ENCODE results near the gene KDM2A.

Gene KDM2A

DNA sequence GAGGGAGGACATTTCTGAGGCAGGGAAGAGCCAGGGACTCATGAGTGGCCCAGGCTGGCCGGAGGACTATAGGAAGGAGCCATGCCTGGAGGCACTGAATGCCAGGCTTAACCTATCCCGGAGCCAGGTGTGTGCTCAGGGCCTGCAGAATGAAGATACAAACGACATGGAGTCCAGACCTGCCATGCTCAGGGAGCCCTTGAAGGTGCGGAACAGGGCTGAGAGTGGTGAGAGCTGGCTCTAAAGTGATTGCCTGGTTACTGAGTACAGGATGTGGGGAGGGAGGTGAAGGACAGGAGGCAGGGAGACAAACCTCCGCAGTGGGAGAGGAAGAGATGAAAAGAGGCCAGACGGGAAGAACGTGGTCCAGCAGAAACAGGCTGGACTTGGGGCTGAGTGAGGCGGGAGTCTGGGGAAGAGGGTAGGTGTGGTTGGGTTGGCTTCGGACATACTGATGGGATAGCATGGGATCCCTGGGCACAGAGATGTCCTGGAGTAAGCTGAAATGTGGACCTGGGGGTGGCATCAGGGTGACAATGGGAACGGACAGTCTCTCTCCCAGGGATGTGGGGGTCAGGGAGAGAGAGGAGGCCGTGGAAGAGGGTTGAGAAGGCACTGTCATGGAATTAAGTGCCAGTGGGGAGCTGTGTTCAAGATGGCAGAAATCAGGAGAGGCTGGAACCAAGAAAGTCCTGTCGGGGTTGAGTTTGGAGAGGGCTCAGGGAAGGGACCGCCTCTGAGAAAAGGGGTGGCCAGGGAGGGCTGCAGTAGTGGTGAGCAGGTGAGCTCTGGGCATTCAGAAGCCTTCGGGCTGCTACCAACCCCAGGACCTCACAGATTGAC, 168.5 kb downstream of the KDM2A start:
- DNase-seq: no peak

DNA sequence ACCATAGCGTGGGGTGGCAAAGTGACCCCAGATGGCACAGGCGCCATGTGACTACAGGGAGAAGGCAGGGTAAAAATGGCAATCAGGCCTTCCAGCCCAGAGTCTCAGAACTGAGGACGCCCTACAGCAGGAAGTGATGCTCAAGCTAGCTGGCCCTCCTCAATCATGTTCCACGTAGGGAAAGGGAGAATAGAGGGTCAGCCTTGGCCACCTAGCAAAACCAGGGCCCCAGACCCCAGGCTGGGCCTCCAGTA, 169.1 kb downstream of the KDM2A start:
- DNase-seq: no peak

DNA sequence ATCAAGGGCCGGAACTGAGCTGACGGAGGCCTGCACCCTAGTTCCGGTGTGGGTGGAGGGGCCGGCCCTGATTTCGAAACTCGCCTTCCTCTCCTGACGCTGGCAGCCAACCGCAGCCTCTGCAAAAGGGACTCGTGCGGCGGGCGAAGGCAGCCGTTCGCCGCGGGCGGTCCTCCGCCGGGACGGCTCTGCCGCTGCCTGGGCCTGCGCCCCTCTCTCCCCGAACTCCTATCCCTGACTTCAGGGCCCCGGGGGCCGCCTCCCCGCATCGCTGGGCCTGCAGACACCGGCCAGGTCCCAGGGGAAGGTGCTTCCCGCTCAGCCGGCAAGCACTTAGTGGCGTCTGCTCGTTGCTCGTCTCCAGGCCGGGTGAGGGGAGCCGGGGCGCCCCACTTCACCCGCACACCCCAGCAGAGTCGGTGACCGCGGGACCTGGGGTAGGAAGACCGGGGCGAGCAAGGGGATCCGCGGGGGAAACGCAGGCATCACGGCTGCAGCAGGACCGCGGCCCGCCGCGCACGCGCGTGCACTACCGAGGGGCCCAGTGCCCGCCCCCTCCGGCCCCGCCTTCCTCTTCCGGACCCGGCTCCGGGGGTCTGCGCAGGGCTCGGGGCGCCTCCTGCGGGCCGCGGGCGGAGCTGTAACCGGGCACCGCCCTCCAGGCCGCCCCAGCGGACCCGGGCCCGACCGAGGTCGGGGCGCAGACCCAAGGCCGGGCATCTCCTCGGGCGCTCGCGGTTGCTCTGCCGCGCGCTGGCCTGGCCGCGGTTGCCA, 169.6 kb downstream of the KDM2A start:
- DNase-seq: peak; percentile 95

DNA sequence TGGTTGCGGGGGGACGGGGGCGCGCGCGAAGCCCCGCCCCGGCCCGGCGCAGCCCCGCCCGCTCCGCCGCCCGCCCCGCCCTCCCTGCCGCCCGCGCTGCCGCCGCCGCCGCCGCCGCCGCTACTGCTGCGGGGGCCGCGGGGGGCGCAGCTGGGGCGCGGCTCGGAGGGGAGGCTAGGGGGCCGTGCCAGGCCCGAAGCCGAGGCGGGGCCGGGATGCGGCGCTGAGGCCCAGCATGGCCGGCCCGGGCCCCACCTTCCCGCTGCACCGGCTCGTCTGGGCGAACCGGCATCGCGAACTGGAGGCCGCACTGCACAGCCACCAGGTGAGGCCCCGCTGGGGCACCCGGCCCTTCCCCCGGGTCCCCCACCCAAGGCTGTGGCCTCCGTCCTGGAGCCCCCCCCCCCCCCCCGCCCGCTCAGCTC, 170.2 kb downstream of the KDM2A start, which contains the start of gene ANKRD13D:
ANKRD13D (plus strand) TSS at position 78 of the 425 bp plus-strand sequence; CDS start at position 236, 158 bp downstream.
- no peak for DNase-seq

DNA sequence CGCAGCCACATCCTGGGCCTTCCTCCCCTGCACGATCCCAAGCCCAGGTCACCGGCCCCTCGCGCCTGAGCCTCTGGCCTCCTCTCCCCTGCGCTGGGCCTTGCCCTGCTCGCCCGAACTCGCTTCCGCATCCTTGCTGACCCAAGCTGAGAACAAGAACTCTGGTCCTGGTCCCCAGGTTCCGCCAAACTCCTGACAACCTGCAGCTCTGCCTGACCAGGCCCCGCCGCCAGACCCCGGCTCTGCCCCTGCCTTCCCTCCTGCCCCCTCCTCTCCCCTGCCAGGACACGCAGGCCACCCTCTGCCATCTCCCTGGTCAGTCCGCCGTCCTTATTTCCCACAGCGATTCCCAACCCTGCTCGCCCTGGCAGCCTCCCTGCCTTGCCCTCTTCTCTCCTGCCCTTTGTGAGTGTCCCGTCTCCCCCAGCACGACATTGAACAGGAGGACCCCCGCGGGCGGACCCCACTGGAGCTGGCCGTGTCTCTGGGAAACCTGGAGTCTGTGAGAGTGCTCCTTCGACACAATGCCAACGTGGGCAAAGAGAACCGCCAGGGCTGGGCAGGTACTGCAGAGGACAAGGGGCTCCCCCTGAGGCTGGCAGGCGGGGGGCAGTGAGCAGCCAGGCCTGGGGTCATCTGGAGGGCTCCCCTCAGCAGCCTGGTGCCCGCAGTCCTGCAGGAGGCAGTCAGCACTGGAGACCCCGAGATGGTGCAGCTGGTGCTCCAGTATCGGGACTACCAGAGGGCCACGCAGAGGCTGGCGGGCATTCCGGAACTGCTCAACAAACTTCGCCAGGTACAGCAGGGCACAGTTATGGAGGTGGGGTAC, 170.8 kb downstream of the KDM2A start:
- no peak for DNase-seq

DNA sequence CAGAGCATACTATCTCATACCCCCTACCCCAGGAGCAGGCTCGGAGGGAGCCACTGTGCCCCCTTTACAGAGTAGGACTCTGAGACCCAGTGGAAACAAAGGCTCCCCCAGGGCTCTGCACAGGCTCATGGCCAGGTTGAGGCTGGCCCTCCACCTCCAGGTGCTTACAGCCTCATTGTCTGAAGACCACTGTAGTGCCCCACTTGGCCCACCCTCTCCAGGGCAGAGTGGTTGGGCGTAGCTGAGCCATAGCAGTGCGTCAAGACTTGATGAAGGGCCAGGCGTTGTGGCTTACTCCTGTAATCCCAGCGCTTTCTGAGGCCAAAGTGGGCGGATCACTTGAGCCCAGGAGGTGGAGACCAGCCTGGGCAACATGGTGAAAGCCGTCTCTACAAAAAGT, 171.7 kb downstream of the KDM2A start:
- no peak for DNase-seq

DNA sequence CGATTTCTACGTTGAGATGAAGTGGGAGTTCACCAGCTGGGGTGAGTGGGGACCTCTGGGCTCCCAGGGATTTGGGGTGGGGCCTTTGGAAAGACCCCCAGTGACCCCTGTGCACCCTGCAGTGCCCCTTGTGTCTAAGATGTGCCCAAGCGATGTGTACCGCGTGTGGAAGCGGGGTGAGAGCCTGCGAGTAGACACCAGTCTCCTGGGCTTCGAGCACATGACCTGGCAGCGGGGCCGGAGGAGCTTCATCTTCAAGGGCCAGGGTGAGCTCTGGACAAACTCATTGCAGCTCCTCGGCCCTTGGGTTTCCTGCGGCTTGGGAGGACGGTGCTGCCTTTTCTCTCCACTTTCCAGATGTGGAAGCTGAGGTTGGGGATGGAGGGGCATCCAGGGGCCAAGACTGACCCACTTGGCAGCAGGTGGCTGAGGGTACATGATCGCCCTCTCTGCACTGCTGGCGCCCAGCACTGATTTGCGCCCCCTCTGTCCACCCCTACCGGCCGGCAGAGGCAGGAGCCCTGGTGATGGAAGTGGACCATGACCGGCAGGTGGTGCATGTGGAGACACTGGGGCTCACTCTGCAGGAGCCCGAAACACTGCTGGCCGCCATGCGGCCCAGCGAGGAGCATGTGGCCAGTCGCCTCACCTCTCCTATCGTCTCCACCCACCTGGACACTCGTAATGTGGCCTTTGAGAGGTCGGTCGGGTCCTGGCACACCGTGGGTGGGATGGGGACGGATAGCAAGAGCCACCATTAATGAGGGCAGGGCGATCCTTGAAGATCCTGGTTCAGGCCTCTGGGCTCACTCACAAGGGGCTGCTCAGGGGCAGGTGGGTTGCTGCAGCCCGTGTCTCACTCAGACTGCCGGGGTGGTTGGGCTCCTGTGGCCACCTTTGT, 172.7 kb downstream of the KDM2A start:
- DNase-seq: no peak

DNA sequence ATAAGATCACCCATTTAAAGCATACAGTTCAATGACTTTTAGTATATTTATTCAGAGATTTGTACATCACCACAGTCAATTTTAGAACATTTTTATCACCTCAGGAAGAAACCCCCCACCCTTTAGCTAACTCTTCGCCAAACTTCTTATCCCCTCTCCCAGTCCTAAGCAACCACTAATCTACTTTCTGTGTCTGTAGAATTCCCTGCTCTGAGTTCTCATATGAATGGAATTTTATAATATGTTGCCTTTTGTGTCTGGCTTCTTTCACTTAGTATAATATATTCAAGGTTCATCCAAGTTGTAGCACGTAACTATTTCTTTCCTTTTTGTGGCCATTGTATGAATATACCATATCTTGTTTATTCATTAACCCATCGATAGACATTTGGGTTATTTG, 173.6 kb downstream of the KDM2A start:
- DNase-seq: no peak

DNA sequence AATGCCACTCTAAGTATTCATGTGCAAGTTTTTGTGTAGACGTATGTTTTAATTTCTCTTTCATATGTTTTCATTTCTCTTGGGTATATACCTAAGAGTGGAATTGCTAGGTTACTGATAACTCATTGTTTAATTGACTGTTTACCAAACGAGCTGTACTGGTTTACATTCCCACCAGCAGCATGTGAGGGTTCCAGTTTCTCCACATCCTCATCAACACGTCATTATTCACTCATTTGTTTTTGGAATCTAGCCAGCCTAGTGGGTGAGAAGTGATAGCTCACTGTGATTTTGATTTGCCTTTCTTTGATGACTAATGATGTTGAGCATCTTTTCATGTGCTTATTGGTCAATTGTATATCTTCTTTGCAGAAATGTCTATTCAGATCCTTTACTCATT, 174.0 kb downstream of the KDM2A start:
- no peak for DNase-seq

DNA sequence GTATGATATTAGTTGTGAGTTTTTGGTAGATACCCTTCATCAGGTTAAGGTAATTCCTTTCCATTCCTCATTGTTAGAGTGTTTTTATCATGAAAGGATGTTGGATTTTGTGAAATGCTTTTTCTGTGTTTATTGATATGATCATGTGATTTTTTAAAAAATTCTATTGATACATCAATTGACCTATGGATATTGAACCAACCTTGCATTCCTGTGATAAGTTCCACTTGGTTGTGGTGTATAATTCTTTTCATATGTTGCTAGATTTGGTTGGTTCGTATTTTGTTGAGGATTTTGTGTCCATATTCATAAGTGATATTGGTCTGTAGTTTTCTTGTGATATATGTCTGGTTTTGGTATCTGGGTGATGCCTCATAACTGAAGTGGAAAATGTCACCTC, 176.8 kb downstream of the KDM2A start:
- DNase-seq: no peak

DNA sequence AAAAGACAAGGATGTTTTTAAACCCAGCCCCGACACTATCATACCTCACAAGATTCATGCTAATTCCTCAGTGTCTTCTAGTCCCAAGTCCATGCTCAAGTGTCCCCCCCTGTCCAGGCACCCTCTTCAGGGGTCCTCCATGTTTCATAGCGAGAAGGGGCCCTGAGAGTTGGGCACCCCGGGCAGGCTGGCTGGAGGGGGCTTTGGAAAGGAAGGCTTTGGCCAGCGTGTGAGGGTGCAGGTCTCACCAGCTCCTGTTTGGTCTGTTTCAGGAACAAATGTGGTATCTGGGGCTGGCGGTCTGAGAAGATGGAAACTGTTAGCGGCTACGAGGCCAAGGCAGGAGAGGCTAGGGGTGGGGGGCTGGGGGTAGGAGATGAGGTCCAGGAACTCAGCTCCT, 179.7 kb downstream of the KDM2A start:
- DNase-seq: no peak

DNA sequence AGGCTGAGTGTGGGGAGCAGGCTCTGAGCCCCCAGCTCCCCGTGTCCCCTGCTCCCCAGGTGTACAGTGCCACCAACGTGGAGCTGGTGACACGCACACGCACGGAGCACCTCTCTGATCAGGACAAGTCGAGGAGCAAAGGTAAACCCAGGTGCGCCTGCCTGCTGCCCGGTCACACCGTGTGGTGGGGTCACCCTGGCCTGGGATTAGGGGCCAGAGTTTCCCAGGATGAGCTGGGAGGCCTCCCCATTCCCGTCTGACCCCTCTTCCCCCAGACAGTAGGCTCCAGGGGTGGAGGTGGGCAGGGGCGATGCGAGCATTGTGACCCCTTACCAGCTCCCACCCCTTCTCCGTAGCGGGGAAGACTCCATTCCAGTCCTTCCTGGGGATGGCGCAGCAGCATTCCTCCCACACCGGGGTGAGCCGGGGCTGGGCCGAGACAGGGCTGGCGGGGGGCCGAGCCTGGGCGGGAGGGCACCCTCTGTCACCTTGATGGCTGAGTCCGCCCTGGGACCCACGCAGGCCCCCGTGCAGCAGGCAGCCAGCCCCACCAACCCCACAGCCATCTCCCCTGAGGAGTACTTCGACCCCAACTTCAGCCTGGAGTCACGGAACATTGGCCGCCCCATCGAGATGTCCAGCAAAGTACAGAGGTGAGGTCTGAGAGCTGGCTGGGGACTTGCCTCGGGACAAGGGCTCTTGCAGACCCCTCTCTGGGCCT, 180.6 kb downstream of the KDM2A start:
- DNase-seq: no peak

DNA sequence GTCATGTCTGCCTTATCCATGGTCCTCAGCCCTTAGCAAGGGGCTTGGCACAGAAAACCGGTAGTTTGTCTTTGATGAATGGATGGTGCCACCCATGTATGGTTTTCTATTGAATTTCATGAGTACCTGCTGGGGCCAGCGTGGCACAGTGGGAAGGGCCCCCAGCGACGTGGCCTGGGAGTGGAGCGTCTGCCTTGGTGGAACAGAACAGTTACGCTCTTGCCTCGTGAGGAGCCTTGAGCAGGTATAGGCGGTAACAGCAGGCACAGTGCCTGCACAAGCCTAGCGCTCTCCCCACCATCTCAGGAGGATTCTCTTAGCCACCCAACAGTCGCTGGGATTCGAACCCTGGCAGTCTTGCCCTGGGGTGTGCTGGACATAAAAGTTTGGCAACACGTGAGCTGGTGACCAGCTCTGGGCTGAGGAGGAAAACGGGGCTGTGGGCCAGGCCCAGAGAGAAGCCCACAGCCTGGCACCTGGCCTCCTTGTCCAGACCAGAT, 181.2 kb downstream of the KDM2A start:
- no peak for DNase-seq

DNA sequence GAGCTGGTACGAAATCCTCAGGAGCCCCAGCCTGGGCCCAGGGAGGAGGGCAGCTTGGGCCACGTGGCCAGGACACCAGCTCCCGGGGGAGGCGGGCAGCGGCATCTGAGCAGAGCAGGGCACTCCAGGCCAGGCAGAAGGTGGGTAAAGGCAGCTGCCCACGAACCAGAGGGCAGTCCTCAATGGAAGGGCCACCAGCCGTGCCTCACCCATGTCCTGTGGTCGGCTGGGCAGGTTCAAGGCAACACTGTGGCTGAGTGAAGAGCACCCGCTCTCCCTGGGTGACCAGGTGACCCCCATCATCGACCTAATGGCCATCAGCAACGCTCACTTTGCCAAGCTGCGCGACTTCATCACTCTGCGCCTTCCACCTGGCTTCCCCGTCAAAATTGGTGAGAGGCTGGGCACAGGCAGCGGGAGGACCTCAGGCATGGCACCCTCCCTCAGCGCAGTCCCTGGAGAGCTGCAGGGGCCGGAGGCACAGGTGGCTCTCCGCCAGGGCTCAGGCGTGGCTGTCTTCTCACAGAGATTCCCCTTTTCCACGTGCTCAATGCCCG, 181.8 kb downstream of the KDM2A start:
- peak; percentile 20 for DNase-seq

DNA sequence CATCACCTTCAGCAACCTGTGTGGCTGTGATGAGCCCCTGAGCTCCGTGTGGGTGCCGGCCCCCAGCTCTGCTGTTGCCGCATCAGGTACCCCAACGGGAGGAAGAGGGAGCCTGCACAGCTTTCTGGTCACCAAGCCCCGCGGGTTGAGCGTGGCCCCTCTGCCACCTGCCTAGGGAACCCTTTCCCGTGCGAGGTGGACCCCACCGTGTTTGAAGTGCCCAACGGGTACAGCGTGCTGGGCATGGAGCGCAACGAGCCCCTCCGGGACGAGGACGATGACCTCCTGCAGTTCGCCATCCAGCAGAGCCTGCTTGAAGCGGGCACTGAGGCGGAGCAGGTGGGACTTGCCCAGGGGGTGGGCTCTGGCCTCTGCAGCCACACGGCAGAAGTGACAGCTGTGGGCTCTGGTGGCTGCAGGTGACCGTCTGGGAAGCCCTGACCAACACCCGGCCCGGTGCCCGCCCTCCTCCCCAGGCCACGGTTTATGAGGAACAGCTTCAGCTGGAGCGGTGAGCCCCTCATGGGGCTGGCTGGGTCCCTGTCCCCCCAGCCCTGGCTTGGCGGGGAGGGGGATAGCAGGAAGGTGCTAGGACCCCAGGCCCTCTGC, 182.4 kb downstream of the KDM2A start:
- DNase-seq: peak; percentile 36

DNA sequence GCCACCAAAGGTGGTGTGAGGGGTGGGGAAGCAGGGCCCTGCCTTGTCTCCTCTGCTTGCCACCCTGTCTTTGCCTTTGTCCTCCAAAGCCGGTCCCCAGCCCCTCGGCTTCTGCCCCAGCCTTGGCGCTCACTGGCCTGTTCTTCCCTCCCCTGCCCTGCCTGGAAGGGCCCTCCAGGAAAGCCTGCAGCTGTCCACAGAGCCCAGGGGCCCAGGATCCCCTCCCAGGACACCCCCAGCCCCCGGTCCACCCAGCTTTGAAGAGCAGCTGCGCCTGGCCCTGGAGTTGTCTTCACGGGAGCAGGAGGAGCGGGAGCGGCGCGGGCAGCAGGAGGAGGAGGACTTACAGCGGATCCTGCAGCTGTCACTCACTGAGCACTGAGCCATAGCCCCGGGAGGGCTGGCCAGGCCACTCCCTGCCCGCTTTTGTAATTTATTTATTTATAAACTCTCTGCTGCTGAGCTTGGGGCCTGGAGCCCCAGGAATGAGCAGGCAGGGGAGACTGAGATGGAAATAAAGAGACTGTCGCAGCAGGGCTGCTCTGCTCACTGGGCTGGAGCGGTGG, 183.0 kb downstream of the KDM2A start:
- DNase-seq: peak; percentile 77

DNA sequence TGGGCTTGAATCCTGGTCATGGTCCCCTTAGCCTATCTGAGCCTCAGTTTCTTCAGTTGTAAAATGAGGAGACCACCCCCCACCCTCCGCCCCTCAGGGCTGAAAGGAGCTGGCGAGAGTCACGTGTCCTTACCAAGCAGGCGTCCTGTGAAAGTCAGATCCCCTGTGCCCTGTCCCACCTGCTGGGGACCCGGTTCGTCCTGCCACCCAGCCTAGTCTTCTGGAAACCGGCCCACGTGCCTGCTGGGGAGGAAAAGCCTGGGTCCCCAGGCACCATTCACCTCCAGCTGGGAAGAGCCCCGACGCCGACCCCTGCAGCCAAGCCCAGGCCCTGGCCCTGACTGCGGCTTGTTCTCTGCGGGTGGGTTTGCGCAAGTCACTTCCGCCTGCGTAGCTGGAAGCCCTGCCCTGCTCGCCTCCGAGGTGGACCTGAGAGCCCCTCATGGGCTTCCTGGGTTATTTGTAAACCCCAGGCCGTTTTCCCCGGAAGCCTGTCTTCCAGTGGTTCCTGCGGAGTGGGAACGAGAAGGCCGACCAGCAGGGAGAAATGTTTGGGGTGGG, 183.6 kb downstream of the KDM2A start:
- peak; percentile 40 for DNase-seq

DNA sequence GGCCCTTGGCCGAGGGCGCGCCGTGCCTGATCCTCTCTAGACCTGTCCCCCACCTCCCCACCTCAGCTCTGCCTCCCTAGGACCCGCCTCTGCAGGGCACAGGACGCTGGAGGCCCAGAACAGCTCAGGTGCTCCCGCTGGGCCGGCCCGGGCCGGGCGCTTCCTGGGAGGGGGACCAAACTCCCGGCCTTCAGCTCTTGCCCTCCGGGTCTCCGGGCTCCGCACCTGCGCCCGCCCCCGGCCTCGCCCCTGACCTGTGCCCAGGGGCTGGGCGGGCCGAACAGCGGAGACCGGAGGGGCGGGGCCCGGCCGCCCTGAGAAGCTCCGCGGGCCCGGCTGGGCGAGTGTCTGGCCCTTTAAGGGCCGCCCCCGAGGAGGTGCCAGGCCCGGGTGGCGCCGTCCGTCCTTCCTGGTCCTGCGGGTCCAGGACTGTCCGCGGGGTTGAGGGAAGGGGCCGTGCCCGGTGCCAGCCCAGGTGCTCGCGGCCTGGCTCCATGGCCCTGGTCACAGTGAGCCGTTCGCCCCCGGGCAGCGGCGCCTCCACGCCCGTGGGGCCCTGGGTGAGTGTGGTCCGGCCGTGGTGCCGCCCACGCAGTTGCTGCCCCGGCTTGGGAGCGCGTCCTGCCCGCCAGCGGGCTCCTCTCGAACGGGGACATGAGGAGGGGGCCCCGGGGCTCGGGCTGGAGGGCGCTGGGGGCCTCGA, 184.2 kb downstream of the KDM2A start, which contains the start of gene SSH3:
SSH3 (plus strand) TSS at position 399 of the 703 bp plus-strand sequence; CDS start at position 495, 96 bp downstream.
- peak; percentile 66 for DNase-seq

DNA sequence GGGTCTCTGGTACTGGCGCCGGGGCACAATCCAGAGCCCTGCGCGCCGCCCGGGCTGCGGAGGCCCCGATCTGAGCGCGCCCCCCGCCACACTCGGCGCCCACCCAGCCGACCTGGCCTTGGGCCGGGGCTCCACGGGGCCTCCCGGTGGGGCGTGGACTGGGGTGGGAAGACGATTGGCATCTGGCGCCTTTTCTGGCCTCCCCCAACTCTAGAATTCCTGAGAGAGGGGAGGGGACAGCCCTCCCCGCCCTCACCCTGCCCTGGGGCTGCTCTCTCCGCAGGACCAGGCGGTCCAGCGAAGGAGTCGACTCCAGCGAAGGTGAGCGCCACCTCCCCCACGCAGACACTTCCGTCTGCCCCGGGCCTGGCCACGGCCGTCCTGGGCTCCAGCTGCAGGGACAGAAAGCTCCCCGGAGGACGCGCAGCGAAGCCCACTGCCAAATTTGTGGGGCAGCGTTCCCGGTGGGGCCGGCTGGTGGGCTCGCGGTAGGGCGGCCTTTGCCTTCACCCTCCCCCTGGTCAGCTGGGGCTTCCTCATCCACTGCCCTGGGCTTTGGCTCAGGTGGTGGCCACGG, 184.9 kb downstream of the KDM2A start:
- no peak for DNase-seq
